ENCODE results near the gene SMPD2. TPM values are rescaled to one million over a fixed set of nuclear protein-coding genes. Genes with fewer than 3 reads are reported as not detected.

Gene SMPD2
- total and polyA plus RNA-seq, 9 donors = 7.7 to 21.7 (median 8.9) TPM

DNA sequence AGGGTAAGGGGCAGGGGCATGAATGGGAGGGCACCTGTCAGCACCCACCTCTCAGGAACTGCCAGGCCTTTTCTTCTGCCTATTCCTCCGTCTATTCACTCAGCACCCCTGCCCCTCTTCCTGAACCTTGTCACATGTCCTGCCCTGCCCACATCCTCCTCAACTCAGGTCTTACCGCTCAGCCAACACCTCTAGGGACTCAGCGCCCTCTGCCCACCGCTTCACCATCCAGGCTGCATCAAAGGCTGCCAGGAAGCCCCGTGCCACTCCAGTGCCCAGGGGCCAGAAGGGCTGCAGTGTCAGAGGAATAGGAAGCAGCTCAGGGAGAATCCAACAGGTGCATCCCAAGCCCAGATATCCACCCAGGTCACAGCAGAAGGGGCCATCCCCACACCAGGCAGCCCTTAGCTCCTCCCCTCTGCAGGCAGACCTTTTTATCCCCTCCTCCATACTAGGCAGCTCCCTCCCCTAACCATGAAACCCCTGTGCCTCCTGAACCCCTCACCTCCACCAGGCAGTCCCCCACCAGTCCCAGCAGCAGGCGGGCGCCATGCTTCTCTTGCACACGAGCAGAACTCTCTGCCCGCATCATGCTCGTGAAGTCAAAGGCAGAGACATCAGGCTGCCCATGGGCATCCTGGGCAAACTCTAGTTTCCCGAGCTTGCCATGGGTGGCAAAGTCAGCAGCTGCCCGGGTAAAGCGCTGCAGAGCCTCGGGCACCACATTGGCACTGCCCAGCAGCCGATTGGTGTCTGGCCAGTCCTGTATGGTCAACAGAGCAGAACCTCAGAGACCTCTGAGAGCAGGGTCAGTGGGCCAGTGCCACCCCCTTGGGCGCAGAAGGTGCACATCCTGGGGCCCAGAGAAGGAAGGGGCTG lies 9.5 kb downstream of the SMPD2 start:
- 86 to 89% (median 86%) methylated on average over 16 of the region's 16 CpGs for WGBS, 3 donors
- H3K9me3 ChIP-seq = no peaks in the 10 kb centered on the region
- TF ChIP-seq CTCF (IDR thresholded peaks at IDR 0.05) = no peak
- no peak for TF ChIP-seq POLR2A (IDR thresholded peaks at IDR 0.05)
- no peak for TF ChIP-seq EP300 (IDR thresholded peaks at IDR 0.05)
- intact Hi-C loops (cut with DNase I) = no loop called here
- no peak for DNase-seq
- H3K27me3 ChIP-seq = no peaks in the 10 kb centered on the region
- no peak overlapping the region for H3K27ac ChIP-seq
- H3K36me3 ChIP-seq = no peaks in the 10 kb centered on the region
- H3K4me3 ChIP-seq = no peak overlapping the region
- no peaks in the 10 kb centered on the region for H3K4me1 ChIP-seq (ENCODE audit: insufficient read depth)

GRCh38 chr6:109450801-109451200 lies 10.3 kb downstream of the SMPD2 start:
- Histone ChIP-seq H3K4me1 (ENCODE audit: insufficient read depth) (no peaks in the 10 kb centered on the region), H3K9me3 (no peaks in the 10 kb centered on the region), H3K4me3 (no peak overlapping the region), H3K27me3 (no peaks in the 10 kb centered on the region), H3K36me3 (no peaks in the 10 kb centered on the region), H3K27ac (no peak overlapping the region)
- DNase-seq = no peak
- 79 to 87% (median 83%) methylated on average over 3 of the region's 3 CpGs for WGBS, 3 donors
- TF ChIP-seq POLR2A (IDR thresholded peaks at IDR 0.05) (no peak), CTCF (IDR thresholded peaks at IDR 0.05) (no peak), EP300 (IDR thresholded peaks at IDR 0.05) (no peak)
- intact Hi-C loops (cut with DNase I) = no loop called here

- Histone ChIP-seq H3K4me1 (ENCODE audit: insufficient read depth) (peaks cover 3% of the 10 kb centered on the region), H3K36me3 (no peaks in the 10 kb centered on the region), H3K27ac (no peak overlapping the region), H3K27me3 (no peaks in the 10 kb centered on the region), H3K4me3 (no peak overlapping the region), H3K9me3 (no peaks in the 10 kb centered on the region)
- 88 to 96% (median 94%) methylated on average over 7 of the region's 7 CpGs for WGBS, 3 donors
- intact Hi-C loops (cut with DNase I) = no loop called here
- DNase-seq = no peak
- no peak for TF ChIP-seq POLR2A (IDR thresholded peaks at IDR 0.05)
- TF ChIP-seq EP300 (IDR thresholded peaks at IDR 0.05) = no peak
- no peak for TF ChIP-seq CTCF (IDR thresholded peaks at IDR 0.05)
These were observed 10.9 kb downstream of the SMPD2 start for GRCh38 chr6:109451376-109451775.

- H3K27ac ChIP-seq = no peak overlapping the region
- TF ChIP-seq CTCF (IDR thresholded peaks at IDR 0.05) (no peak), EP300 (IDR thresholded peaks at IDR 0.05) (no peak)
- no peak for DNase-seq
- H3K4me3 ChIP-seq = no peak overlapping the region
- H3K4me1 ChIP-seq (ENCODE audit: insufficient read depth) = peaks cover 3% of the 10 kb centered on the region
- no peaks in the 10 kb centered on the region for H3K27me3 ChIP-seq
- no peaks in the 10 kb centered on the region for H3K36me3 ChIP-seq
- intact Hi-C loops (cut with DNase I) = no loop called here
- H3K9me3 ChIP-seq = no peaks in the 10 kb centered on the region
- 89 to 91% (median 89%) methylated on average over 9 of the region's 9 CpGs for WGBS, 3 donors
These were observed 11.7 kb downstream of the SMPD2 start for GRCh38 chr6:109452181-109452580.

Measured in ovary (tissue), 9 donors.